SIG-M5 treated with dmso at 0.1 percent for 504 hours (cell line): ENCODE data around the gene SSR3.
A peak's percentile ranks its signal among the peaks of the same experiment; 100 is the strongest.
"Not testable (repeated sequence)": the region's sequence is repeated elsewhere in the genome, so short reads cannot be mapped to it uniquely, and the experiment has no call there.

Source experiments
- DNase-seq: peaks from one replicate; lab custom pipeline; 2025; ENCODE audit not compliant: unreplicated experiment; lab: John Stamatoyannopoulos, UW

Gene SSR3

DNA sequence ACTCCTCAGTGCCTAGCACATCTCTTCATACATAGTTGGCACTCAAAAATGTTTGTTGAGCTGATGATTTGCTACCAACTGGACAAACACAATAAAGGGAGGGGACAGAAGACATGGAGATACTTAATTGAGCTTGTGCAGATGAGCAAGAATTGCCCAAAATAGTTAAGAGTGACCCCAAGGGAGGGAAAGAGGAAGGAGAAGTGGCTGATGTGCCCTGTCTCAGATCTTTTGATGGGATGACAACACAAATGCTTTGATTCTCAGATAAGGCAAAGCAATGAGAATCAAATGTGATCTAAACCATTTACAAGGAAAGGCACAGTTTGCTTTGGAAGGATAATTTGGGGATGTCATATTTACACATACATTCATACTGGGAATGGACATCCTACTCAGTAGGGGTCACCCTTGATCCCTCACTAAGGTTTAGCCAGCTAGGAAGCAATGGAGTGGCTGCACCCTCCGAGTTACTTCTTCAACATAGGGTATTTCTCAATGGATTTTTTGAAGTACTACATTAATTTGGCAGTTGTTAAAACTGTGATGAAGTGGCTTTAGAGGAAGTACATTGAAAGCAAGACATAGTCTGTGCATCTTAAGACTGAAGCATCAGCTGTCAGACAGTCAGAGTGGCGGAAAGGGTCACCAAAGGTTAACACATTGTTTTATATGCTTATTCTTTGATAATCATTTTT lies 21.9 kb upstream of the SSR3 start:
- peak; percentile 44 for DNase-seq

DNA sequence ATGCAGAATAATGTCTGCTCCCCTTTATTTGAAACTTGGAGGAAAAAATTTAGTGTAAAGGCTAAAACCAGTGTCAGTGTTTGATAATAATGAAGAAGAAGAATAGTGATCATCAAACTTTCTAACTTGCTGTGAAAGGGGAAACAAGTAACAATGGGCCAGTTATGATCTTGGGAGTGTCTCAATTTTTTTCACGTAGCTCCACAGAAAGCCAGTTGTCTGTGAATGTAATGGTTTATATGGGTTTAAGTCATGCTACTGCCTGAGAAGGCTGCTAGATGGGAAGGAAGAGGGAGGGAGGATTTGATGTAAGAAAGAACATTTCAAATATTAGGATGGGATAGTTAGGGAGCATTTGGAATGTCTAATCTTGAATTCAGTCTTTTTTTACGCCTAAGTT lies 21.1 kb upstream of the SSR3 start:
- no peak for DNase-seq

DNA sequence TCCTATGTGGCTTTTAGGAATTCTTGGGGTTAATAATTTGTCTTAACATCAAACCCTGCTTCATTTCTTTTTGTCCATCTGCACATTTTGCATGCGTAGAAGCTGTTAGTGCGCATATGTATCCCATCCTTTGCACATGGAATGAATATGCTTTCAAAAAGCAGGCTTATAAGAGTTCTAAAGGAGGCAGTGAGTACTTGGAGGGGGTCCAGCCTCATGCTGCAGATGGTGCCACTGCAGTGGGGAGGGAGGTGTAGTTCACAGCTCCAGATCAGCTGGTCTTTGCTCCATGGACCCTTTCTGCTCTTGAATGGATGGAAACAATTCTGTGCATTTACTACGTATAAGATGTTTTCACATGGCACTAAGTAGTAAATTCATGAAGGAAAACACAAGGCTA lies 20.7 kb upstream of the SSR3 start:
- no peak for DNase-seq

DNA sequence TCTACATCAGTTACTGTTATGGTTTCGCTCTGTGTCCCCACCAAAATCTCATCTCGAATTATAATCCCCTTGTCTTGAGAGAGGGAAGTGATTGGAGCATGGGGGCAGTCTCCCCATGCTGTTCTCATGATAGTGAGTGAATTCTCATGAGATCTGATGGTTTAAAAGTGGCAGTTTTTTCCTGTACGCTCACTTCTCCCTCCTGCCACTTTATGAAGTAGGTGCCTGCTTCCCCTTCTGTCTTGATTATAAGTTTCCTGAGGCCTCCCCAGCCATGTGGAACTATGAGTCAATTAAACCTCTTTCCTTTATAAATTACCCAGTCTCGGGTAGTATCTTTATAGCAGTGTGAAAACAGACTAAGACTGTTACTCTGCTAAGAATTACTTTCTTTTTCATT lies 15.0 kb upstream of the SSR3 start:
- not testable (repeated sequence) for DNase-seq

DNA sequence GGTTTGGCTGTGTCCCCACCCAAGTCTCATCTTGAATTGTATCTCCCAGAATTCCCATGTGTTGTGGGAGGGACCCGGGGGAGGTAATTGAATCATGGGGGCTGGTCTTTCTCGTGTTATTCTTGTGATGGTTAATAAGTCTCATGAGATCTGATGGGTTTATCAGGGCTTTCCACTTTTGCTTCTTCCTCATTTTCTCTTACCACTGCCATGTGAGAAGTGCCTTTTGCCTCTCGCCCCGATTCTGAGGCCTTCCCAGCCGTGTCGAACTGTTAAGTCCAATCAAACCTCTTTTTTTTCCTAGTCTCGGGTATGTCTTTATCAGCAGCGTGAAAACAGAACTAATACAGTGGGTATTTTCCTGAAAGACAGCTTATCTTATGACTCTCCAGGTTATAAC lies 14.1 kb upstream of the SSR3 start:
- not testable (repeated sequence) for DNase-seq

DNA sequence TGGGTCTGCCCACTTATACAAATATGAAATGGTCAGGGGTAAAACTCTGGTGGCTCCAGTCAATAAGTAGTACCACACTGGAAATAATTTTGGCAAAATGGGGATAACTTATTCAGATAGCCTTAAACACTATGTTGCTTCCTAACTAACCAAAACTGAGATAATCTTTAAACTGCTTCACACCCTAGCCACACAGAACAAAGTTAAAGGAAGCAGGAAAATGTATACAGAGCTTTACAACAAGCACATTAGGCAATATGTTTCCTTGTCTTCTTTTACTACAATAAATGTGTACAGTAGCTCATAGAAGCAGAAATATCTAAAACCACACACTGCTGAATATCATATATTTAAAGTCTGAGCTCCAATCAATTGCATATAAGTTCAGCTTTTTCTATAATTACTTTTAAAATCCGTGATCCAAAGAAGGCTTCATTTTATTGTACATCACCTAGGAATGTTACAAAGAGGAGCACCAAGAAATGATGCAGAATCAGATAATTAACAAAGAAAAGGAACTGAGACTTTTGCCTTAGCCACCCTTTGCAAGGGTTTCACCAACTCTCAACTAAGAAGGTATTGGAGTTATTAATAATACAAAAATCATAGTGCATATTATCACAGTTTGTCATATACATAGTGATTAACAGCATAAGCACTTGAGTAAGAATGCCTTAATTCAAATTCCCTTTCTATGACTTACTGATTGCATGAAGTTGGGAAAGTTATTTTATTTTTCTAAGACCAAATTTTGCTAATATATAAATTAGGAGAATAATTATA lies 9.2 kb upstream of the SSR3 start:
- DNase-seq, result no peak

DNA sequence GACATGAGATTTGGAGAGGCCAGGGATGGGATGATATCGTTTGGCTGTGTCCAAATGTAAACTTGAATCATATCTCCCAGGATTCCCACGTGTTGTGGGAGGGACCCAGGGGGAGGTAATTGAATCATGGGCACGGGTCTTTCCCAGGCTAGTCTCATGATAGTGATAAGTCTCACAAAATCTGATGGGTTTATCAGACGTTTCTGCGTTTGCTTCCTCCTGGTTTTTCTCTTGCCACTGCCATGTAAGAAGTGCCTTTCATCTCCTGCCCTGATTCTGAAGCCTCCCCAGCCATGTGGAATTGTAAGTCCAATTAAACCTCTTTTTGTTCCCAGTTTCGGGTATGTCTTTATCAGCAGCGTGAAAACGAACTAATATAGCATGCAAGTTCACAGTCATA lies 7.6 kb upstream of the SSR3 start:
- DNase-seq, result not testable (repeated sequence)

DNA sequence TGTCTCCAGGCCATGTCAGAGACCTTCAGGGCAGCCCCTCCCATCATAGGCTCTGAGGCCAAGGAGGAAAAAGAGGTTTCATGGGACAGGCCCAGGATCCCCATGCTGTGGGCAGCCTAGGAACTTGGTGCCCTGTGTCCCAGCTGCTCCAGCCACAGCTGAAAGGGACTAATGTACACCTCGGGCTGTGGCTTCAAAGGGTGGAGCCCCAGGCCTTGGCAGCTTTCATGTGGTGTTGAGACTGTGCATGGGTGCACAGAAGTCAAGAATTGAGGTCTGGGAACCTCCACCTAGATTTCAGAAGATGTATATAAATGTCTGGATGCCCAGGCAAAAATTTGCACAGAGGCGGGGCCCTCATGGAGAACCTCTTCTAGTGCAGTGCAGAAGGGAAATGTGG lies 6.6 kb upstream of the SSR3 start:
- DNase-seq, result no peak

DNA sequence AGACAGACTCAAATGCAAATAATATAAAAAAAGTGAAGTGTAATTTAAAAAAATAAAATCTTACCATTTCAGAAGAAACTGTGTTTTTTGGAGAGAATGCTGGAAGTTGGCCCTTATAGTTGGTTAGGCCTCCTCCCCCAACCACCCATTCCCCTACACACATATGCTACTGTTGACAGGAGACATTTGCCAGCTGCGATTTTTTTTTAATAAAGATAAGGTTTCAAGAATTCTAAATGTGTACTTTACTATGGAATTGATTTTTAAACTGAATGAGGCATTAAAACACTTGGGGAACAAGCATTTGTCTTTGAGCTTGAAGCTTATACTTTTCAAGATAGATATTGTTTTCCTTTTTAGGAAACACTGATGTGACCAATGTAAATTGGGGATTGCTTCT lies 4.4 kb upstream of the SSR3 start:
- DNase-seq, result no peak

DNA sequence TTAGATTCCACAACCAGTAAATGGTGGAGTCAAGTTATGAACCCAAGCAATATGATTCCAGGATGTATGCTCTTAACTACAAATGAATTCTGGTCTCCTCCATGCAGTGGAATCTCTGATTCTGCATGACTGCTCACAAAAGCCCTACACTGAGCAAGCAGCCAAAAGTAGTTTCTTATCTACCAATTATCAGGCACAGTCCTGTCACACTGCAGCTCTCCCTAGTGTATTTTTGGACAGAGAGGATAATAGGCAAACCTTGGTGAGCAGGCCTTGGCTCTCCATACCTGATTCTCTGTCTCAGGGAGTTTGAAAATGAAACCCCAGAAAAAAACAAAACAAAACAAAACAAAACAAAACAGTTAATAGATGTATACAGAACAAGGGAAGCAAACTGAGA lies 3.5 kb upstream of the SSR3 start:
- no peak for DNase-seq

DNA sequence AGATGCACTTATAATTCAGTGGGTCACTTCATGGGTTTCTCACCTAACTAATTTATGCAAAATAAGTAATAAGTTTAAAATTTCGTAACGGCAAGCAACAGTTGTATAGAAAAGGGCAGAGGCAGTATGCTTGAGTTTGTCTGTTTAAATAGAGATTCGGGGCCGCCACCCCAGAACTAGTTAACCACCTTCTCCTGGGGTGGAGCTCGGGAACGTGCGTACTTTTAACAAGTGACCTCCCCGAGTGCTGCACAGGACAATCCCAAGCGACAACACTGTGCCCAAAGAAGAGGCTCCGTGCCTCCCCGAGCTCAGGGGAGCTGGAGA lies 439 bp downstream of the SSR3 start:
- DNase-seq, result peak; percentile 46

DNA sequence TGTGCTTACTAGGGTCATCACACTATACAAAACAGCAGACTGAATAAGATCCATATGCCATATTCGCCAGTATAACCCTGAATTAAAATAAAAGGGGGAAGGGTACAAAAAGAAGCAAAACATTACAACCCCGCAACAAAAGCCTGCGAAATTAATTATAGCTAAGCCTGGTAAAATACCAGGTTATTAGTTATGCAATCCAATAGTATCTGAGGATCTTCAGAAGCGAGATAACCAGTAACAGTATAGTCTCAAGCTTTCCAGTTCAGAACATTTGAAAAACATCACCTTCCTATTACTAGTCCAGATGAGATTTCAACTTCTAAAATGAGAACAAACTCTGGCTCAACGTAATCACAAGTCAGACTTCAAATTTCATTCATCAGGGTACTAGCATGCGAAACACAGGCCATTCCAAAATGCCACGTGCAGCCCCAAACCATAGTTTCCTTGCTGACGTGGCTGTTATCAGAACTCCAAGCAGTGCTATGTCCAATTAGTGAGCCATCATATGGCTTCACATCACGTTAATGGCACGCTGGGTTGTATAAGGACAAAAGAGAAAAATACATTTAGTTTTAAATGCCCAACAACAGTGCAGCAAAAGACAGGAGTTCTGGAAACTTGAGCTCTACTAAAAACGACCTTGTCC lies 1.1 kb downstream of the SSR3 start:
- peak; percentile 40 for DNase-seq

DNA sequence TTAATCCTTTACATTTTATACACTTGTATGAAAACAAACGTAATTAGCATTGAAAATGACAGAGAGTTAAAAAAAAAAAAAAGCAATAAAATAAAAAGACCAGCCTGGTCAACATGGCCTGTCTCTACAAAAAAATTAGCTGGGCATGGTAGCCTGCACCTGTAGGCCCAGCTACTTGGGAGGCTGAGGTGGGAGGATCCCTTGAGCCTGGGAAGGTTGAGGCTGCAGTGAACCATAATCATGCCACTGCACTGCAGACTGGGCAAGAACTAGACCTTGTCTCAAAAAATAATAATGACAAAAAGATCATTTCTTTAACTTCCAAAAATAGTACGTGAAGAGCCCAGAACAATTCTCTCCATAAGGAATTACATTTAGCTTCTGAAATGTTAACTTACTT lies 1.9 kb downstream of the SSR3 start:
- no peak for DNase-seq

DNA sequence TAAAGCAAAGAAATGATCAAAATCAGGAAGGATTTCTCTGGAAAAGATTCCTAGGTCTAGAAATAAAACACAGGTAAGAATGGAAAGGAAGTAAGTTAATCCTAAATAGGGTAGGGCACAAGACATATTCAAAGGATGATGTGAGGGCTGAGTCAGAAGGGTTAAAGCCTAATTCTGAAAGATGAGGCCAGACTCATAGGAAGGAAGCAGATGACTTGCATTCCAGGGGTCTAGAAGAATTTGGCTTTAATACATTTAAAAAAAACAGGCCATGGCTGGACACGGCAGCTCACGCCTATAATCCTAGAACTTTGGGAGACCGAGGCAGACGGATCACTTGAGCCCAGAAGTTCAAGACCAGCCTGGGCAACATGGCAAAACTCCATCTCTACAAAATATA lies 3.2 kb downstream of the SSR3 start:
- DNase-seq, result no peak

DNA sequence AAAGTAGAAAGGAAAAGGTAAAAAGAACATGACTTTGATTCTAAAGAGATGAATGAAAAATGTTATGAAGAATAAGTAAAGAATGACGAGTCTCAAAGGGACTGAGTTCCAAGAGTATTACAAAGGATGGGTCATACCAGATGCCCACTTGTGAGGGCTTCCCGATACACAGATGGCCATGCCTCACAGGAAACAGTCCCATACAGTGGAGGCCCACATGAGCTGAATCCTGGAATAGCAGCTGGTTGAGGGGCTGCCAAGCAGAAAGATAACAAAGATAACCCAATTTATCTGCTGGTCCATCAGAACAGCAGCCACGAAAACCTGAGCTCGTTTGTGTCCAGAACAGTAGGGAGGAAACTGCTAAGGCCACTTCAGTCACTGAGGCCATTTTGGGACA lies 3.7 kb downstream of the SSR3 start:
- no peak for DNase-seq

DNA sequence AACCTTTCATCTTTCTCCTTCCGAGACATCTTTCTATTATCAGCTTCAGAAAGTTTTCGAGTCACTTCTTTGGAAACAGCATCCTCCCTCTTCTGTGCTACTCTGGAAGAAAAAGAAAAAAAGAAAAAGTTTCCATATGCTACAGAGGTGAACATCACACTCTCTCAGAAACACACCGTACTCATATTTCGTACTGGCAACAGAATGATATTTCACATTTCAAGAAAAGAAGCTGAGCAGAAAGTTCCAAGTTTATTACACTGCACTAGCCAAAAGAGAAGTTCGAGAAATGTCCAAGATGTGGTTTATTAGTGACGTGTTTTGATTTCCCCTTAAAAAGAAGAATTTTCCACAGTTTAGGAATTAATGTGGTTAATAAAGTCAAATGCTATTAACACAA lies 6.0 kb downstream of the SSR3 start:
- DNase-seq, result no peak

DNA sequence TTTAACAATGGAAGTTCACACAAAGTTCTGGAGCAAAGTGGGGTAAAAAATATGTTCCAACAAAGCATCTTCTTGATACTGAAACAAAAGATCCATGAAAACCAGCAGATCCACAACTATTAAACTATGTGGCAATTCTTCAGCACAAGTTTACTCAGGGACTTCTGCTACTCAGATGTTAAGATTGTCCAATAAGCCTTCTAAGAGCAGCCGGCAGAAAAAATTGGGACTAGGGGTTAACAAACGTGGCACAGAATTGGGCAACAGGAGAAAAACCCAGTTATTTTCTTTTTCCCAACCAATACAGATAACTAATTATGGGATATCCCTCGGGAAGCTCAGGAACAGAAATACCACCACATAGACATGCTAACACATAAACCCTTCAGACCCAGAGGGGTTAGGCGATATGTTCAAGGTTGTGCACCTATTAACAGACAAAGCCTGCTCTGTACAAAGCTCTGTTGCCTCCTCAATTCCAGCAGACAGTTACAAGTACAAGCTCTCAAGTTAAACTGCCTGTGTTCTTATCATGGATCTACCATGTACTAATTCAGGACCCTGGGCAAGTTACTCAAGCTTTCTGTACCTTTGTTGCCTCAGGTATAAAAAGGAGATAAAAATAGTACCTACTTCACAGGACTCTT lies 6.8 kb downstream of the SSR3 start:
- no peak for DNase-seq

DNA sequence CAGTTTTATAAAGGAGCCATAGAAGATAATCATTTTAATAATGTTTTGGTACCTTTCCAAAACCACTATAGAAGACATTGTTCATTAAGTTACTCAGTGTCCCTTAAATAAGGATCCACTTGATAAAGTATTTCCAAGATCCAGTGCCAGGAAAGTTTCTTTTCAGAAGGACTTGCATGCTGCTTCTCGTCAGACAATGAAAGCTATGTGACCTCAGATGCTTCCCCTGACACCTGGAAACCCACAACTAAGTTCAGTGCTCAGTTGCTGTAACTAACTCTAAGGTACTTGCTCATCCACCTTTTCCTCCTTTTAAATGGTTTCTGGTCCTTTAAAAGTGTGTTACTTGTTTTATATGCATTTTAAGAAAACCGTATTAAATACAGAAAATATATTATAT lies 7.3 kb downstream of the SSR3 start:
- no peak for DNase-seq

DNA sequence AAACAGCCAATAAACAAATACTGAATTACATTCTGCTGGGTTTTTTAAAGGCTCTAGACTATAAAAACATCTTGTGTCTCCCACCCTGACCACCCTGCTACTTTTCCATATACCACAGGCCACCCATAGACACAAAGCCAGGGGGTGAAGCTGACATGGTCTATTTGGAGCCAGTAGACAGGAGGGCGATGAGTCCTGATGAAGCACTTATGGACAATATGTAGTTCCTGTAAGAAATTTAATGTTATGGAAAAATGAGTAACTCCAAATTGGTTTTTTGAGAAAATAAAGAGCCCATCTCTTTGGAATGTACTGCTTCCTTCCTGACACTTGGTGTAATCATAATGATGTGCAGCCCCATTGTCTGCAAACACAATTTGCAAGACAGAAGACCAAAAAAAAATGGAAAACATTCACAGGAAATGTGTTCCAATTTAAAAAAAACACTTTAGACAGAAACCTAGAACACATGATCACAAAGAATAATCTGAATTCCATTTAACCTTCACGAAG lies 11.8 kb downstream of the SSR3 start:
- no peak for DNase-seq

DNA sequence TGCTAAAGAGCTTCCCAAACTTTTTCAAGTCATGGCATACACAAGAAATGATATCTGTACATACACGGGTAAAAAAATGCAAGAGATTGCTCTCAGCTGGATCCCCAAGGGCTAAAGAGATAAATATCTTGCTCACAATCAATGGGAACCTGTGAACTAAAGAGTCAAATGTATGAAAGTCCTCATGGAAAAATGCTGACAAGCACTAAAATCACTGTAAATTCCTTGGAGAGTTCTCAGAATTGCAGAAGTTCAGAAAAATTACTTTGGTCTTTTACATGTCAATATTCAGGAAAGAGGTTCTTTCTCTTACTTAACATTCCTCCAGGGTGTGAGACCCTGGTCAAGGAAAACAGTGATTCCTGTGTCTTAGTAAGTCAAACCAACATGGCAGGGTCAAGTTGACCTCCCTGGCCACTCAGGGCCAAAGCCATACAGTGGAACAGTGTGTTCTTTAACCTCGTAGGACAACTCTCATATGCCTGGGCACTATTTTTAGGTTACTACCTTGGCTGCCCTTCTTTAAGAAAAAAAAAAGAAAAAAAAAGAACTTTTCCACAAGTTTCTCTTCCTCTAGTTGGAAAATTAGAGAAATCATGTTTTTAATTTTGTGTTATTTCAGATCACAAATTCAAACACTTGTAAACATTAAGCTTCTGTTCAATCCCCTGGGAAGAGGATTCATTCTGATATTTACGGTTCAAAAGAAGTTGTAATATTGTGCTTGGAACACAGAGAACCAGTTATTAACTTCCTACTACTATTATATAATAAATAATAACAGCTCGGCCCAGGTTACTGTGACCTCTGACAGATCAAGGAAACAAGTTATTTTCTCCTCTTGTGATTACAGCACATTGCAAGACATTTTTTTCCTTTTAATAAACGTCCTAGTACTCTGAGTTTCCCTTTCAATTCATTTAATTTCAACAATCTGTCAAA lies 12.5 kb downstream of the SSR3 start:
- no peak for DNase-seq

DNA sequence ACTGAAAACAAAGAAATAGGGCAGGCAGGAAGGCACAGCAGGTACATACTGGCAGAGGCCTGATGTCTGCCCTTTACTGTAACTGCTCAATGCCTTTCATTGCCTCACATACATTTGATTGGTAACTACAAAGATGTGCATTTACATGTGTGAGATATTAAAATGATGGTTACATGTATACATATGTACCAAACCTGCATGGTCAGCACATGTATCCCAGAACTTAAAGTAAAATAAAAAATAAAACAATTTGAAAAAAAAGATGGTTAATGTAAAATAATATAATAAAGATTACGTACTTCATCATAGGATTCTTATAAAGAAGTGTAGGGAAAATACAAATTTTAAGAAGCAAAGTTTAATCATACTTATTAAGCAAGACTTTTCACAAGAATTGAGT lies 15.1 kb downstream of the SSR3 start:
- no peak for DNase-seq
